NCI-H2029 (cell line): ENCODE measurements around the gene GALNTL6.
A peak's percentile ranks its signal among the peaks of the same experiment; 100 is the strongest.

Experiments
- DNase-seq: peaks from one replicate; lab custom pipeline; 2025; lab: John Stamatoyannopoulos, UW

Gene GALNTL6

DNA sequence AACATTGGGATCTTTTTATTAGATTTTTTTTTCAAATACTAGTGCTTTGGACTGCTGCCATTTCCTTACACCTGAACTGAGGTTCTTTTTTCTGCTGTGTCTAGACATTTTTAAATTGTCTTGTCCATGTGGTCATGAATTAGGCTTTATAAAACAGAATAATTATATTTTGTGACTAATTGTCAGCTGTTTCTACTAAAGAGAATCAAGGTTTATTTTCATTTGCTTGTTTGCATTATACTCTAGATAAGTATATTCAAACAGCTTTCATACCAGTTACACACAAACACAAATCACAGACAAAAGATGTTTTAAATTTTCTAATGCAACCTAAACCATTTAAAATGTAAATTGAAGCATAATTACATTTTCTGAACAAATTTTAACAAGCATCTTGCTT, 194.7 kb downstream of the GALNTL6 start:
- no peak for DNase-seq

- no peak for DNase-seq
Measured at GRCh38 chr4:172009446-172010230, 196.4 kb downstream of the GALNTL6 start.

DNA sequence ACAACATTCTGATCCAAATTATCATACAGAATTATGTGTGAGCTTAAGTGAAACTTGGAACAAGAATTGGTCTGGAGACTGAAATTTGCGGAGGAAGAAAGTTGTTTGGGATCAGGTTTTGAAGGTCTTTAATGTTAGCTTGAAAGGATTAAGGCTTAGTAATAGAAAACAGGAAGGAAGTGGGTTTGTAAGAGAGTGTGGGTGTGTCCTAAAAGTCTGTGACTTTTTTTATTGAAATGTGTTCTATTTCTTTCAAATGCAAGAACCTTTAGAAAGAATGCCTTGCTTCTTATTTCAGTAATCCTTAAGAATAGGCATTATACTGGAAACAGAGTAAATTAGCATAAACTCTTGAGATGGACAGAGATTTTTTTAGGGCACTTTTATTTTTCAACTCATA, 198.0 kb downstream of the GALNTL6 start:
- no peak for DNase-seq

DNA sequence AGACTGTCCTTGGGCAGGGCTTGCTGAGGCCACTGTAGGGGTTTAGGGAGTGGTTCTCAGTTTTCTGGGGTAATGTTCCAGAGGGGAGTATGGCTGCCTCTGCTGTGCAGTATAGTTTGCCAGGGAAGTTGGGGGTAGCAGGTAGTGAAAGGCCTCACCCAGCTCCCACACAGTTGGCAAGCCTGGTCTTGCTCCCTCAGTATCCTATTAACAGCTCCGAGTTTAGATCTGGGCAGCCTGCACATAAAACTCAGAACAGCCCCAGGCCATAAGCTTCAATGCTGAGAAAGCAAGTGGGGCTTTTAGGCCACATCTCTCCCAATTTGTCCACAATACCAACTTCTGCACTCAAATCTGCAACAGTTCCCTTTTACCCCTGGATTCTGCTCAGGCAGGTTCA, 205.2 kb downstream of the GALNTL6 start:
- DNase-seq: no peak

GRCh38 chr4:172035562-172035961, 222.4 kb downstream of the GALNTL6 start:
- no peak for DNase-seq

DNA sequence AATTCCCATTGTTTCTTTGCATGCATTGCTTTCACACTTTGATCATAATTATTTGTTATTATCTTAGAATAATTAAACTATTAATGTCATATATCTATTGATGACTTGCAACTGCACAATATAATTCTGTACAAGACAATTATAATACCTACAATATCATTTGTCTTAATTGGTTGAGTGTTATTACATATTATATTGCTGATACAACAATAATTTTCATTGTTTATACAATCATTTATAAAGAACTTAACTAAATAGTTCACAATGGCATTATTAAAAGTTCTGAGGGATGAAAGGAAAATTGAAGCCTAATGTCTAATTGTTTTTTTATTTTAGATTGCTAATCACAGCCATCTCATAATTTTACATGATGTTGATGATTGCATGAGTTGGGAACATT, 227.6 kb downstream of the GALNTL6 start:
- no peak for DNase-seq

DNA sequence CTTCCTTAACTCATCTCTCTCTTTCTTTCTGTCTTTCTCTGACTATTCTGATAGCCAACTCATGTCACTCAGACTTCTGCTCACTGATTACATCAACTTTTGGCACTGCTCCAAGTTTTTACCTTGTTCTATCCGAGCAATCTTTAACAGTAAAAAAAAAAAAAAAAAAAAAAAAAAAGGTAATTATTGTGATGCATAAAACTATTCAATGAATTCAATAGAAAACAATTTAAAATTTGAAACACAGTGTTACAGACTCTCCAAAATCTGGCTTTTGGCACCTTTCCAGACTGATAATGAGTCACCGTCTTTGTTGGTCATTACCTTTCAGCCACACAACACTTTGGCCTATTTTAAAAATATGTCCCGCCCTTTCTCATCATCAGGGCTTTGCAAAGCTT, 229.5 kb downstream of the GALNTL6 start:
- DNase-seq: peak; percentile 64

- no peak for DNase-seq
Measured at GRCh38 chr4:172045981-172046380, 232.8 kb downstream of the GALNTL6 start.

- DNase-seq: no peak
Measured at GRCh38 chr4:172048666-172049065, 235.5 kb downstream of the GALNTL6 start.

DNA sequence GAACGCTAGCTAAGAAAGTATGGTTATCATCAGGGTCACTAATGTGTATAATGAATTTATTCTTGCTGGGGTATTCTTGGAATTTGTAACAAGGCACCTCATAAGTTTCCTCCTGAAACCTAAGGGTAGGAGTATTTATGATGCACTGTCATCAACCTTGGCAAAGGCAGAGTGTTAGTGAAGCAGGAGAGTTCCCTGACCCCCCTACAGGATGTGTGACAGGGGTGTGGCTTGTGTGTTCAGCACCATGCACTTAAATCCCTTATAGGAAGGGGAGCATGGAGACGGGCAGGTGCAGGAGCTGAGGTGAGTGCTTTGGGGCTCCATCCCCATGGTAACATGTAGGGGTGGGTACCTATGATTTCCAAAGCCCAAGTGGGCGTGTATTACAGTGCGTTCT, 237.7 kb downstream of the GALNTL6 start:
- DNase-seq: no peak

- DNase-seq: no peak
Measured at GRCh38 chr4:172055046-172055445, 241.8 kb downstream of the GALNTL6 start.

GRCh38 chr4:172055498-172055897, 242.3 kb downstream of the GALNTL6 start:
- DNase-seq: no peak

DNA sequence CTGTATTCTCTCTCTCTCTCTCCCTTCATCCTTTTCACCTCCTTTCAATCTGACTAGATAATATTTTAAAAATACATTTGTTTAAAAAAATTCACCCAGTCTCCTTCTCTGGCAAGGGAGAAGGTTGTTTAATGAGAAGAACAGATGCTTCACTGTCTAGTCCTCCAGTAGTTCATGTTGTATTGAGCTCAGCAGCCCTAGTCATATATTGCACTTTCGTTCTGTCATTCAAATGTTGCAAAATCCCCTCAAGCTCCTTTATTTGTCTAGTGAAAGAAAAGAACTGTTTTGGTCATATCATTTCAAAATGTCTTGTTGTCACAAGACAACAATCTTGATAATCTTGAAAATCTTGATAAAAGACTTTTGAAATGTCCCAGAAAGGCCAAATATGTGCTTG, 248.0 kb downstream of the GALNTL6 start:
- no peak for DNase-seq

DNA sequence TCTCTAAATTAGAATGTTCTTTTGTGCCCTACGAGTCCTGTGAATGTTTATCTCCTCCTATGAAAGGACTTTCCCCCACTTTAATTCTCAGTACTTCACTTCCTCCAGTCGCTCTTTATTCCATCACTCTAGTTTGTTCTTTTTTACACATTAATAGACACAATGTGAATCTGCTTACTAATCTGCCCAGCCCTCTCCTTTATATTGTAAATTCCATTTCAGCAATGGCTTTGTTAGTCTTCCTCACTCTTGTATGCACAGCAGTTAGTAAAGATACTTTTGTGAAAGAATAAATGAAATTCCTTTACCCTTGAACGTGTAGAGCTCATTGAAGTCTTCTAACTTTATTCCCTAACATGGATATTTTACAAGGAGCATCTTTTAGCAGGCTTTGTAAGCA, 255.3 kb downstream of the GALNTL6 start:
- no peak for DNase-seq

GRCh38 chr4:172073590-172073989, 260.4 kb downstream of the GALNTL6 start:
- DNase-seq: no peak

- DNase-seq: no peak
Measured at GRCh38 chr4:172083272-172083671, 270.1 kb downstream of the GALNTL6 start.

DNA sequence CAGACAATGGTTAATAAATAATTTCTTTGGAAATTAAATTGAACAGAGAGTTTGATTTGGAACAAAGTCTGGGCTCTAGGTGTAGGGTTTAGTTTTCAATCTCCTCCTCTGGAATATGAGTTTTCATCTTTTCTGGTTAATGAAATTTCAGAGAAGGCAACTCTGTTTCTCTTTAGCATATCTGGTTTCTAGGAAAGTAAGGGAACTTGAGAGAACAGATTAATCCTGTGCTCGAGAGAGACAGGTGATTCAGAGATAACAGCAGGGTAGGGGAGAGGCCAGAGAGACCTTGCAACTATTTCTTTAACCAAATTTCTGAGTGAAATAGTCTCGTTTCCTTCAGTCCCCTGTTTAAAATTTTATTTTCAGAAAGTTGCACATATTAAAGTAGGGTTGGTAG, 275.4 kb downstream of the GALNTL6 start:
- DNase-seq: no peak

- DNase-seq: peak; percentile 58
Measured at GRCh38 chr4:172095161-172095560, 282.0 kb downstream of the GALNTL6 start.

- DNase-seq: no peak
Measured at GRCh38 chr4:172096786-172097185, 283.6 kb downstream of the GALNTL6 start.

GRCh38 chr4:172099376-172099775, 286.2 kb downstream of the GALNTL6 start:
- no peak for DNase-seq

DNA sequence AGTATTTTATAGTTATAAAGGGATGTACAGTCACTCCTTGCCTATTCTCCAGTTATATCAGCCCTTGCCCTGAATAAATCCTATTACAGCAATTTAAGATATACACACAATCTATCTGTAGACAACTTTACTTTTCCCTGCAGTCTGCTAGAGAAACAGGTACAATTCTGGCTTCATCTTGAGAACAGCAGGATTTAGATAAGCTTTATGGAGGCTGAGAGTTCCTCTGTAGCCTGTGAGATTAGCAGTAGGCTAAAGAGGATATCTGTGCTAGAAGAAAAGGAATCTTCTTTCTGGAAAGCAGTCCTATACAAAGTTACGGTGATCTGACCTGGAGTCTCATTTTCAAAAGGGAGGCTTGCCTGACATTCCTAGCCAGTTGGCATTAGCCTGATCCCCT, 290.3 kb downstream of the GALNTL6 start:
- no peak for DNase-seq

GRCh38 chr4:172104539-172104938, 291.3 kb downstream of the GALNTL6 start:
- DNase-seq: no peak

- no peak for DNase-seq
Measured at GRCh38 chr4:172105918-172106317, 292.7 kb downstream of the GALNTL6 start.

DNA sequence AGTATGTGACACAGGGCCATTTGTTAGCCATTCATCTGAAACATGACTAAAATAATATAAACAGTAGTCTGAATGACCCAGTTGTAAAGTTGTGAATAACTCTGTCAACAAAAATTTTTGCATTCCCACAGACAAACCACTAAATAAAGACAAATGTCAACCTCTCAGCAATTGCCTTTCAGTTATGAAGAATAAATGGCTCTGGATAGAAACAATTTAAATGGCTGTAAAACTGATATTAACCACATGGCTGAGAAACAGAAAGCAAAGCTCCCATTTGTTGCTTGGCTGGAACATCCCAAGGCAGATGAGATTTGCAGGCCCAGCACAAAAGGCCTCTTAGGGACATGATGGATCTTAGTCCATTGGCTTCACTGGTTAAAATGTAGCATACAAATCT, 296.3 kb downstream of the GALNTL6 start:
- no peak for DNase-seq
